GF-D8 (cell line): Measurements from ENCODE around the gene EED.

ENCODE experiments used
- DNase-seq: peaks from one replicate; lab custom pipeline; 2025; lab: John Stamatoyannopoulos, UW

The EED gene

GRCh38 chr11:86244522-86245368 lies at the start of gene EED:
TSS of gene EED (plus strand) at chr11:86244753. CDS start at chr11:86245230, 477 bp downstream.
- DNase-seq, result peak; percentile 93

- DNase-seq, result no peak
Measured at GRCh38 chr11:86194998-86195397, 49.6 kb upstream of the EED start.

GRCh38 chr11:86196085-86196696 lies 48.4 kb upstream of the EED start:
- peak; percentile 71 for DNase-seq

GRCh38 chr11:86196913-86197312 lies 47.6 kb upstream of the EED start:
- peak; percentile 47 for DNase-seq

GRCh38 chr11:86197448-86197847 lies 47.1 kb upstream of the EED start:
- peak; percentile 71 for DNase-seq

- DNase-seq, result no peak
Measured at GRCh38 chr11:86198139-86198538, 46.4 kb upstream of the EED start.

- DNase-seq, result no peak
Measured at GRCh38 chr11:86199354-86199753, 45.2 kb upstream of the EED start.

- no peak for DNase-seq
Measured at GRCh38 chr11:86201371-86201884, 43.1 kb upstream of the EED start.

GRCh38 chr11:86202013-86202336 lies 42.6 kb upstream of the EED start:
- DNase-seq, result peak; percentile 61

GRCh38 chr11:86204356-86204755 lies 40.2 kb upstream of the EED start:
- DNase-seq, result no peak

- DNase-seq, result peak; percentile 71
Measured at GRCh38 chr11:86205421-86206336, 38.9 kb upstream of the EED start.

- no peak for DNase-seq
Measured at GRCh38 chr11:86206337-86206695, 38.2 kb upstream of the EED start.

- DNase-seq, result no peak
Measured at GRCh38 chr11:86207413-86207812, 37.1 kb upstream of the EED start.

GRCh38 chr11:86208572-86208971 lies 36.0 kb upstream of the EED start:
- peak; percentile 18 for DNase-seq

- DNase-seq, result no peak
Measured at GRCh38 chr11:86209806-86210657, 34.5 kb upstream of the EED start.

GRCh38 chr11:86210898-86211297 lies 33.7 kb upstream of the EED start:
- DNase-seq, result no peak

- DNase-seq, result no peak
Measured at GRCh38 chr11:86211619-86212018, 32.9 kb upstream of the EED start.

- no peak for DNase-seq
Measured at GRCh38 chr11:86212019-86212611, 32.4 kb upstream of the EED start.

- DNase-seq, result no peak
Measured at GRCh38 chr11:86214710-86215109, 29.8 kb upstream of the EED start.

GRCh38 chr11:86218125-86219084 lies 26.1 kb upstream of the EED start:
- peak; percentile 4 for DNase-seq
